Glutamatergic neuron (in vitro differentiated cells): ENCODE measurements around the gene SLC3A2. TPM values are rescaled to one million over a fixed set of nuclear protein-coding genes. Genes with fewer than 3 reads are reported as not detected.

Experiments
- DNase-seq: peaks from one replicate; pipeline ENCODE4 v3.0.0; 2022
- H3K27ac Mint-ChIP-seq: one replicate; pipeline ENCODE4 v1.8.0; 2020; ENCODE audit warnings: mild to moderate bottlenecking, mixed read lengths, inconsistent platforms; ENCODE audit not compliant: unreplicated experiment
- H3K27me3 Mint-ChIP-seq: one replicate; pipeline ENCODE4 v1.8.0; 2020; ENCODE audit warnings: mild to moderate bottlenecking, moderate library complexity, mixed read lengths, inconsistent platforms; ENCODE audit not compliant: unreplicated experiment
- H3K36me3 Mint-ChIP-seq: one replicate; pipeline ENCODE4 v1.8.0; 2020; ENCODE audit warnings: mild to moderate bottlenecking, mixed read lengths, inconsistent platforms; ENCODE audit not compliant: unreplicated experiment
- H3K4me1 Mint-ChIP-seq: one replicate; pipeline ENCODE4 v1.8.0; 2020; ENCODE audit warnings: mild to moderate bottlenecking, low read depth, mixed read lengths, inconsistent platforms; ENCODE audit not compliant: unreplicated experiment
- H3K4me3 Mint-ChIP-seq: one replicate; pipeline ENCODE4 v1.8.0; 2020; ENCODE audit warnings: mild to moderate bottlenecking, mixed read lengths, inconsistent platforms; ENCODE audit not compliant: unreplicated experiment
- H3K9me3 Mint-ChIP-seq: one replicate; pipeline ENCODE4 v1.8.0; 2020; ENCODE audit warnings: mild to moderate bottlenecking, moderate library complexity, mixed read lengths, inconsistent platforms; ENCODE audit not compliant: unreplicated experiment
- CTCF ChIP-seq: fragments of 200-600 bp; sonication (generic); IDR thresholded peaks from one replicate; pipeline ENCODE4 v1.5.0; 2021; ENCODE audit not compliant: partially characterized antibody, unreplicated experiment
- total RNA-seq: library from RNA; stranded (reverse); fragmentation: NEBNext Ultra II Directional; extraction: Animal tissue kit (Norgen Biotek cat#: 25700); gene quantifications from one replicate; pipeline ENCODE4 v1.2.1, GENCODE V29; 2021; ENCODE audit not compliant: unreplicated experiment

Gene SLC3A2
- total RNA-seq, 1 donor from 2014 or later, result 221 TPM

GRCh38 chr11:62865635-62866034 is 15.1 kb upstream of the SLC3A2 start:
- peak overlapping the region; percentile 18 for H3K4me3 Mint-ChIP-seq
- H3K27ac Mint-ChIP-seq, result peak overlapping the region; percentile 74
- no peak for TF ChIP-seq CTCF

GRCh38 chr11:62874851-62875250 is 5.8 kb upstream of the SLC3A2 start:
- Mint-ChIP-seq H3K27ac (no peak overlapping the region), H3K36me3 (no peaks in the 10 kb centered on the region), H3K27me3 (peaks cover 4% of the 10 kb centered on the region), H3K4me1 (peaks cover 18% of the 10 kb centered on the region), H3K9me3 (no peaks in the 10 kb centered on the region), H3K4me3 (no peak overlapping the region)
- TF ChIP-seq CTCF, result no peak
- DNase-seq, result no peak

More at GRCh38 chr11:62865635-62866034, 15.1 kb upstream of the SLC3A2 start:
- Mint-ChIP-seq H3K9me3 (no peaks in the 10 kb centered on the region), H3K4me1 (peaks cover 10% of the 10 kb centered on the region), H3K27me3 (no peaks in the 10 kb centered on the region), H3K36me3 (no peaks in the 10 kb centered on the region)
- DNase-seq, result no peak

GRCh38 chr11:62875698-62876478 is 4.8 kb upstream of the SLC3A2 start:
- Mint-ChIP-seq H3K4me1 (peaks cover 25% of the 10 kb centered on the region), H3K27me3 (peaks cover 11% of the 10 kb centered on the region), H3K27ac (peak overlapping the region; percentile 55), H3K36me3 (no peaks in the 10 kb centered on the region), H3K4me3 (no peak overlapping the region), H3K9me3 (peaks cover 7% of the 10 kb centered on the region)
- TF ChIP-seq CTCF, result no peak
- DNase-seq, result no peak

GRCh38 chr11:62876712-62877111 is 4.0 kb upstream of the SLC3A2 start:
- TF ChIP-seq CTCF, result no peak
- H3K9me3 Mint-ChIP-seq, result peaks cover 12% of the 10 kb centered on the region
- peaks cover 25% of the 10 kb centered on the region for H3K4me1 Mint-ChIP-seq
- H3K27me3 Mint-ChIP-seq, result peaks cover 14% of the 10 kb centered on the region
- peak overlapping the region; percentile 8 for H3K27ac Mint-ChIP-seq
- DNase-seq, result no peak
- no peaks in the 10 kb centered on the region for H3K36me3 Mint-ChIP-seq
- no peak overlapping the region for H3K4me3 Mint-ChIP-seq

- no peak for DNase-seq
- Mint-ChIP-seq H3K4me3 (peak overlapping the region; percentile 100), H3K4me1 (peaks cover 38% of the 10 kb centered on the region), H3K36me3 (no peaks in the 10 kb centered on the region), H3K9me3 (peaks cover 17% of the 10 kb centered on the region), H3K27me3 (peaks cover 17% of the 10 kb centered on the region), H3K27ac (peak overlapping the region; percentile 59)
- TF ChIP-seq CTCF, result no peak
Measured at GRCh38 chr11:62879235-62879978, 1.3 kb upstream of the SLC3A2 start.
